ENCODE results near the gene UMAD1.
"Not testable (repeated sequence)": the region's sequence is repeated elsewhere in the genome, so short reads cannot be mapped to it uniquely, and the experiment has no call there.

UMAD1 gene

DNA sequence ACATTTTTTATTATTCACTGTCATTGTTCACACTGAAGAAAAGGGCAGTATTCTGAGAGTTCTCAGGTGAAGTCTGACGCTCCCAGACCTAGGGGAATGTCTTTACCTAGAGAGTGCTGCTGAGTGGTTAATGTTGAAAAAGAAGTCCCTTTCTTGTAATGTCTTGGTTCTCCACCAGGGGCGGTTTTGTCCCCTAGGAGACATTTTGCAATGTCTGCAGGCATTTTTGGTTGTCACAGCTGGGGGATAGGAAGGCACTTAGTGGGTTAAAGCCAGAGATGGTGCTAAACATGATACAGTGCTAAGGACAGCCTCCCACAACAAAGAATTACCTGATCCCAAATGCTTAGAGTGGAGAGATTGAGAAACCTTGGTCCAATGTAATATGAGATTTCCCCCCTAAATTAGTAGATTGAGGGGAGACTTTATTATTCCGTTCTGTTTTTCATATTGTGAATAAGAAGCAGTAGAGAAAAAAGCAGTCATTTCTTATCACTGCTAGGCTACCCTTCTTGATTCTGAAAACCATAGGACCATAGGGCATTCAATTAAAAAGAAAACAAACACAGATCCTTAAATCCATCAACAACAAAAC, 13.1 kb downstream of the UMAD1 start:
- peak in 1 of 2 experiments; percentile 4 for DNase-seq

DNA sequence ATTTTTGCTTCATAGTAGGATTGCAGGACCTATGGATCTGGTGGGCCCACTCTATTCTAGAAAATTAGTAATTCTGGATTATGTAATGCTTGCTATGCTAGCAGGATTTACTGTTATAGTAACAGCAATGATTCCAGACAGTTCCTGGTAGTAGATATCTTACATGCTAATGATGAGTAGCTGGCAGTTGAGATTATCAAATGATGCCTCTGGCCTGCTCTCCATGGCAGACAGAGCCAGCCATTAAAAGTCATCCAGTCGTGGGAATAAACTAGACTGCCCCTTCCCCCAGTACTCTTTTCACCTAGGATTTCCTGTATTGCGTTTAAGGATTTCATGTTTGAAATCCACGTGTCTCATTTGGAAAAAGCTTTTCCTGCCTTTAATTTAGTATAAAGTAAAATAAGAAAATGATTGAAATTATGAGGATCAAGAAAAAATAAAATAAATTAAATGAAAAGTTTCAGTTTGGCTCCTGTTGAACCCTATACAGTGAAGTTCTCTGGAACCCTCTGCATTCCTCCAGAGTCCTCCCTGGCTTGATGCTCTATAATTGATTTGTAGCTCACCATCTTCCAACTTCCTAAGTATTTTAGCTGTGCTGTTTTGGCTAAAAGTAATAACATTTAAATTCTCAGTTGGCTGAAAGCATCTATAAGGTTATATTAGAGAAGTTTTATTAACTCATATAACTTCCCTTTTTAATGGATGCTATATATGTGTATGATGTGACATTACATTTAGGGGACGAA, 14.6 kb downstream of the UMAD1 start:
- DNase-seq: no peak

DNA sequence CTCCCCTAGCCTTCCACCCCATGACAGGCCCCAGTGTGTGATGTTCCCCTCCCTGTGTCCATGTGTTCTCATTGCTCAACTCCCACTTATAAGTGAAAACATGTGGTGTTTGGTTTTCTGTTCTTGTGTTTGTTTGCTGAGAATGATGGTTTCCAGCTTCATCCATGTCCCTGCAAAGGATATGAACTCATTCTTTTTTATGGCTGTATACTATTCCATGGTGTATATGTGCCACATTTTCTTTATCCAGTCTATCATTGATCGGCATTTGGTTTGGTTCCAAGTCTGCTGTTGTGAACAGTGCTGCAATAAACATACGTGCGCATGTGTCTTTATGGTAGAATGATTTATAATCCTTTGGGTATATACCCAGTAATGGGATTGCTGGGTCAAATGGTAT, 15.9 kb downstream of the UMAD1 start:
- not testable (repeated sequence) for DNase-seq

DNA sequence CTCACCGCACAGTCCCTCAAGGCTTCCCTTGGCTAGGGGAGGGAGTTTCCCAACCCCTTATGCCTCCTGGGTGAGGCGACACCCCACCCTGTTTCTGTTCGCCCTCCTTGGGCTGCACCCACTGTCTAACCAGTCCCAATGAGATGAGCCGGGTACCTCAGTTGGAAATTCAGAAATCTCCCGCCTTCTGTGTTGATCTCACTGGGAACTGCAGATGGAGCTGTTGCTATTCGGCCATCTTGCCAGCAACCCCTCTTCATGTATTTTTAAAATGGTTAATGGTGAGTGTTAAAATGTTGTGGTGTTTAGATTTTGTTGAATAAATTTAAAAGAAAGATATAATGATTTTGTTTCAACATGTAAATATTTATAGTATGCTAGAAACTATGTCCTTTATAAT, 22.0 kb downstream of the UMAD1 start:
- no peak for DNase-seq

GRCh38 chr7:7664291-7664690, 23.7 kb downstream of the UMAD1 start:
- no peak for DNase-seq

DNA sequence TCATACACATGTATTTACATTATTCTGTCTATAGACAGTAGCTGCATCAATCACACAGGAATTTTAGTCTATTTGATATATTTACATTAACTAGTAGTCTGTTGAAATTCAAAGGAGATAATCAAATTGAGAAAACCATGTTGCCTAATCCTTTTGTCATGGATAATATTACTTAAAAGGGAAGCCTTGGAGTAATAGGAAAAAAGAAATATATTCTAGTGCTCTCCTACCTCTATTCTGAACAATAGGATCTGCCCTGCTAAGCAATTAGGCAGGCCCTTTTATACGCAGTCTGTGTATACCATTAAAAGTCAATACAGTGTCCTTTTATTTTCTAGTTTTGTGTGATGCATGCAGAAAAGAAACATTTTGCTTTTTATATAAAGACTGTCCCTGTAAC, 24.5 kb downstream of the UMAD1 start:
- no peak for DNase-seq

DNA sequence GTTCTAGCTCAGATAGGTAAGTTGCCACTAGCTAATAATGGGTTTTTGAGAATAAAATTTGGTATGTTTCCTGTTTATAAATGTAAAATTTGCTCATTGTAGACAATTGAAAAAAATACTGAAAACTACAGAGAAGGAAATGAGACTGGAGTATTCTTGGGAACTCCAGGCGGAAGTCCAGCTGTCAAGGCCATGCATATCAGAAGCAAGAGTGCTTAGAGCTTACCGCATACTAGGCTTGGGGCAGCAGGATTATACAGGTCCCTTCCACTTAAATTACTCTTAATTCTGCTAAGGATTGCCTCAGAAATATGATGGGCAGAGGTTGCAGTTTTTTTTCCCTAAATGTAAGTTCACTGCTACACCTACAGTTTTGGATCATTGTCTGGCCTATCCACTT, 26.6 kb downstream of the UMAD1 start:
- DNase-seq: no peak

DNA sequence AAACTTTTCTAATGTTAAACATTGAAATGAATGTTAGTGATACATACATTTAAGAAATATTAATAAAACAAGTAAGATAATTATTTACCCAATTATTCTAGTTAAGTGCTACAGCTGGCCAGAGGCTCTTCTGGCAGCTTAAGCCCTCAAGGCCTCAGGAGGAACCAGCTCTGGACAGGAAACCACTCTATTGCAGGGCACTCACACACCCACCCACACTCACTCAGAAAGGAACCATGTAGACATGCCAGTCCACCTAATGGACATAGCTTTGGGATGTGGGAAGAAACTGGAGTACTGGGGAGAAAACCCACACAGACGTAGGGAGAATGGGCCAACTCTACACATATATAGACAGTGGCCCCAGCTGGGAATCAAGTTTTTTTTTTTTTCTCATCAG, 28.2 kb downstream of the UMAD1 start:
- no peak for DNase-seq

GRCh38 chr7:7670490-7670889, 29.9 kb downstream of the UMAD1 start:
- DNase-seq: no peak

DNA sequence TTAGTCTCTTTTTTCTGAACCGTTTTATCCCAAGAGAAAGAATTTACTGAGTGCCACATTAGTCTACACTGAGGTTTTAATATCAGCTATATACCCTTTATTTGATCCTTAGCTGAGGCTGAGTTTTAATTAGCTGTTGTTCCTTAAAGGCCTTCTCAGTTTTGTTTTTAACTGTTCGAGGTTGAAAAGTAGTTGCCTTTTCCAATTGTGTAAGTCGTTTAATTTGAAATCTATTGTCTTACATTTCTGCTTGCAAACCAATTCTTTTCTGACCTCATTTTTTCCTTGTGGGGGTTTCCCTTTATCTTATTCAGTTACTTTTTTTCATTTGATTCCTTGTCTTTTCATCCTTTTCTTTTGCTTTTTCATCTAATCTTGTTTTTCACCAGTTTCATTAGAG, 30.8 kb downstream of the UMAD1 start:
- DNase-seq: no peak

DNA sequence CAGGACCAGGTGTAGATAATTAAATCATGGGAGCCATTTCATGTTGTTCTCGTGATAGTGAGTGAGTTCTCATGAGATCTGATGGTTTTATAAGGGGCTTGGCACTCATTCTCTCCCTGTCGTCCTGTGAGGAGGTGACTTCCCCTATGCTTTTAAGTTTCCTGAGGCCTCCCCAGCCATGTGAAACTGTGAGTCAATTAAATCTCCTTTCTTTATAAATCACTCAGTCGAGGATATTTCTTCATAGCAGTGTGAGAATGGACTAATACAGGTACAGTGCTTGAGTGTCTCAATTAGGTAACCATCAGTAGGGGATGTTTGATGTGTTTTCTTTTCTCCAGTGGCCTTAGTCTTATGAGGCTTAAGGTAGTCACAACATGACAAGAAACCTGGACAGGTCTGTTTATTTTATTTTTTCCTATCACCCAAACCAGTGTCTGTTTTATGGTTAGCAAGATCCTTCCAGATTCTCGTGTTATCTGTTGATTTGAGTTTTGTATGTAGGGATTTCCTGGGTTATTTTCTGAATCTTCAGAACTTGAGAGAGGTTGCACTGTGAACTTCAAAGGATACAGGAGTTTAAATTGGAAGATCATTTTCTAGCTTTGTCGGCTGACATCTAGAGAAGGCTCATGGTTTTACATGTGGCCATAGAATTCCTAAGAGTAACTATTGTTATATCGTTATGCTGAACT, 32.1 kb downstream of the UMAD1 start:
- no peak for DNase-seq

DNA sequence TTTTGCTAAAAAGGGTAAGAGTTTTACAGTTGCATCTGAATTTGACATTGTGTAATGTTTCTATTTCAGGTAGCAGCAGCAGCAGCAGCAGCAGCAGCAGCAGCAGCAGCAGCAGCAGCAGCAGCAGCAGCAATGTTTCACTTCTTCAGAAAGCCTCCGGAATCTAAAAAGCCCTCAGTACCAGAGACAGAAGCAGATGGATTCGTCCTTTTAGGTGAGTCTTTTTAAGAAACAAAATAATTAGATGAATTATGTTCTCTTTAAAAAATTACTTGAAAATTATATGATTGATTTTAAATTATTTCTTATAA, 32.6 kb downstream of the UMAD1 start:
- no peak for DNase-seq

GRCh38 chr7:7675686-7676085, 35.1 kb downstream of the UMAD1 start:
- no peak for DNase-seq

DNA sequence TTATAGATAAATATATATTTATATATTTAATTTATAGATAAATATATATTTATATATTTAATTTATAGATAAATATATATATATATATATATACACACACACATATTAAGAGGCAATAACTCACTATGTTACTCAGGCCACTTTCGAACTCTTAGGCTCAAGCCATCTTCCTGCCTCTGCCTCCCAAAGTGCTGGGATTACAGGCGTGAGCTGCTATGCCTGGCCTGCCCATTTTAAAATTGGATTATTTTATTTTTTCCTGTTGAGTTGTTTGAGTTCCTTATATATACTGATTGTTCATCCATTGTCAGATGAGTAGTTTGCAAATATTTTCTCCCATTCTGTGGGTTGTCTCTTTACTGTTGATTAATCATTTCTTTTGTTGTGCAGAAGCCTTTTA, 39.1 kb downstream of the UMAD1 start:
- DNase-seq: not testable (repeated sequence)

- DNase-seq: peak; percentile 9 to 28
These were observed 40.8 kb downstream of the UMAD1 start for GRCh38 chr7:7681191-7681935.

DNA sequence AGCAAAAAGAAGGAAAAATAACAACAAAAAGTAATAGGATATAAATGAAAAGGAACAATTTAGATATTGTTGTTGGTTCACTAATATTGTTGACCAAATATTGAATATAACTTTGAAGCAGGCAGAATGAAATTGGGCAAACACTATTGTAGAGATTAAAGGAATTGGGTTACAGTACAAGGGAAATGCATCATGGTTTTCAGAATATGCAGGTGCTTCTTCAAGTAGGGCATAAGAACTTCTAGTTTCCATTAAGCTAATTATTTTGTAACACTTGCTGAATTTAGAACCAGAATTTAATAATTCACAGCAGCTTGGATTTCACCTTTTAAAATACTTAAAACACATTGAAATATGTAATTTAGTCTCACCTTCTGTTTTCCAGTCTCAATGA, 41.4 kb downstream of the UMAD1 start:
- DNase-seq: no peak

GRCh38 chr7:7682861-7683260, 42.3 kb downstream of the UMAD1 start:
- DNase-seq: no peak

GRCh38 chr7:7686811-7687508, 46.4 kb downstream of the UMAD1 start:
- DNase-seq: no peak

GRCh38 chr7:7687800-7688199, 47.2 kb downstream of the UMAD1 start:
- DNase-seq: no peak

DNA sequence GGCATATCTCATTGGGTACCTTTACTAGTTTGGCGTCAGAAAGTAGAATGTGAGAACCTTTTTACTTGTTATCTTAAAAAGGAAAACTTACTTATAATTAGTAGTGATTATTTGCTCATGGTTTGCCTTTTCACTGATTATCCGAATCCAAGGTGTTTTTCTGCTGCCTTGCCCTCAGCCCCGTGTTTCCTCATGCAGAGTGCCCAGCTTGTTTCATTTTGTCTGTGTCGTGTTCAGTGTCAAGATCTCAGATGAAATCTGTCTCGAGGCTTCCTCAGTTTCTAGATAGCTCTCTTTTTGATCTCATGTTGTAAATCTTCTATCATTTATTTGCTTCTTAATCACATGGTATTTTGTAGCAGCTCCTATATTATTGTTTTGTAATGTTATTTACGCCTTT, 47.8 kb downstream of the UMAD1 start:
- DNase-seq: no peak

GRCh38 chr7:7688956-7689355, 48.4 kb downstream of the UMAD1 start:
- no peak for DNase-seq

GRCh38 chr7:7693881-7694280, 53.3 kb downstream of the UMAD1 start:
- DNase-seq: no peak

- DNase-seq: no peak
These were observed 54.0 kb downstream of the UMAD1 start for GRCh38 chr7:7694542-7694941.

Measured in activated CD4-positive, alpha-beta T cell treated with anti-CD3 and anti-CD28 coated beads, Interleukin-2, amount 50 U/mL, for 4 hours (primary cell).